Suprapubic skin (tissue), 4 donors: ENCODE results near the gene CNIH2. TPM values are rescaled to one million over a fixed set of nuclear protein-coding genes. Genes with fewer than 3 reads are reported as not detected.

ENCODE experiments used
- DNase-seq, 2 donors: peaks; one replicate each; pipeline ENCODE4 v3.0.0-alpha.2; 2019; ENCODE audit warnings: low spot score in 2 of 2
- H3K27ac ChIP-seq: fragments of 200-600 bp; sonication (generic); one replicate; pipeline ENCODE4 v1.5.1; 2019
- H3K27me3 ChIP-seq: fragments of 200-600 bp; sonication (generic); one replicate; pipeline ENCODE4 v1.5.1; 2019
- H3K36me3 ChIP-seq: fragments of 200-600 bp; sonication (generic); one replicate; pipeline ENCODE4 v1.5.1; 2019
- H3K4me1 ChIP-seq: fragments of 200-600 bp; sonication (generic); one replicate; pipeline ENCODE4 v1.5.1; 2019
- H3K4me3 ChIP-seq: fragments of 200-600 bp; sonication (generic); one replicate; pipeline ENCODE4 v1.5.1; 2019; ENCODE audit warnings: mild to moderate bottlenecking
- H3K9me3 ChIP-seq: fragments of 200-600 bp; sonication (generic); one replicate; pipeline ENCODE4 v1.5.1; 2019
- EP300 ChIP-seq: sonication (generic); formaldehyde crosslinking; IDR thresholded peaks from one replicate; pipeline ENCODE4 v1.6.1; 2017; ENCODE audit warnings: antibody characterized with exemption
- POLR2A ChIP-seq, 2 donors: fragments of 450-650 bp; IDR thresholded peaks; one replicate each; pipeline ENCODE4 v1.6.1; 2017; ENCODE audit warnings: antibody characterized with exemption in 2 of 2, mild to moderate bottlenecking in 2 of 2, moderate library complexity in 2 of 2
- POLR2AphosphoS5 ChIP-seq, 3 donors: sonication (generic); formaldehyde crosslinking; IDR thresholded peaks; one replicate each; pipeline ENCODE4 v1.6.1; 2017; ENCODE audit warnings: antibody characterized with exemption in 3 of 3
- WGBS: methylation state at CpG from one replicate; pipeline ENCODE4 v1.1.5; 2018; 5-methylcytosine and 5-hydroxymethylcytosine counted together
- total RNA-seq, 4 donors: library from RNA; depleted of rRNA; stranded (reverse); fragments of >200 nt; gene quantifications; one replicate each; pipeline ENCODE4 v1.1.0, GENCODE V29; 2016
- TF ChIP-seq, protein P1 (sequence below), 2 donors: fragments of 200-600 bp in 1 of 2; fragments of 450-650 bp in 1 of 2; sonication (generic) in 1 of 2; IDR thresholded peaks; one replicate each; pipeline ENCODE4 v1.5.1; 2016 to 2019; ENCODE audit warnings: antibody characterized with exemption in 2 of 2, mild to moderate bottlenecking in 1 of 2, moderate library complexity in 1 of 2

Gene CNIH2
- total RNA-seq, 4 donors from 2014 or later = 1.1 to 2.5 (median 1.9) TPM; not detected in 1

DNA sequence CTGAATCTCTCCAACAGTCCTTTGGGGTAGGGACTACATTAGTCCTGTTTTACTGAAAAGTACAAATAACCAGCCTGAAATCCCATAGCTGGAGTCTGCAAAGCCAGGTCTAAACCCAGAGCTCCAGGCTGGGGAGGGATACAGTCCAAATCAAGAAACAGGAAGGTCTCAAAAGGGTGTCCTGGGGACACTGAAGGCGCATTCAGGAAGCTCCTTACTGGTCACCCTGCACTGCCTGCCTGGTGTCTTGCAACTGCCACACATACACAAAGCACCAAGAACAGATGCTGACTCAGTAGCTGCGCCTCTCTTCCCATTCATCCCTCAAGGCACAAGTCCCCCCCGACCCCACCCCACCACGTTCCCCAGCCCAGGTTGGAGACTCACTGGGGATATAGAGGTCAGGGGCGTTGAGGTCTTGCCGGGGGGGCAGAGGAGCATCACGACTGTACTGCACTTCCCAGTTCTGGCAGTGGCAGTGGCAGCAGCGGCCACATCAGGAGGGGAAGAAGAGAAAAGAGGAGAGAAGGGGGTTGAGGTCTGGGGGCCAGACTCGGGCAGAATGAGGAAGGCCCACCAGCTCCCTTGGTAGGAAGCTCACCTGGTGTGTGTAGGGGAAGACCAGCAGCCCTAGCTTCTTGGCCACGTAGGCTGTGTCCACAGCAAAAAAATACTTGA lies 9.4 kb downstream of the CNIH2 start:
- Histone ChIP-seq H3K27me3 (peaks cover 16% of the 10 kb centered on the region), H3K27ac (no peak overlapping the region), H3K4me1 (peaks cover 40% of the 10 kb centered on the region), H3K4me3 (peak overlapping the region; percentile 61), H3K9me3 (no peaks in the 10 kb centered on the region), H3K36me3 (peaks cover 10% of the 10 kb centered on the region)
- 70% methylated on average over 9 of the region's 10 CpGs for whole genome bisulfite sequencing
- peak in 1 of 2 donors; percentile 64 for DNase-seq
- no peak for TF ChIP-seq POLR2AphosphoS5 (IDR thresholded peaks at IDR 0.05)
- TF ChIP-seq, protein P1, sequence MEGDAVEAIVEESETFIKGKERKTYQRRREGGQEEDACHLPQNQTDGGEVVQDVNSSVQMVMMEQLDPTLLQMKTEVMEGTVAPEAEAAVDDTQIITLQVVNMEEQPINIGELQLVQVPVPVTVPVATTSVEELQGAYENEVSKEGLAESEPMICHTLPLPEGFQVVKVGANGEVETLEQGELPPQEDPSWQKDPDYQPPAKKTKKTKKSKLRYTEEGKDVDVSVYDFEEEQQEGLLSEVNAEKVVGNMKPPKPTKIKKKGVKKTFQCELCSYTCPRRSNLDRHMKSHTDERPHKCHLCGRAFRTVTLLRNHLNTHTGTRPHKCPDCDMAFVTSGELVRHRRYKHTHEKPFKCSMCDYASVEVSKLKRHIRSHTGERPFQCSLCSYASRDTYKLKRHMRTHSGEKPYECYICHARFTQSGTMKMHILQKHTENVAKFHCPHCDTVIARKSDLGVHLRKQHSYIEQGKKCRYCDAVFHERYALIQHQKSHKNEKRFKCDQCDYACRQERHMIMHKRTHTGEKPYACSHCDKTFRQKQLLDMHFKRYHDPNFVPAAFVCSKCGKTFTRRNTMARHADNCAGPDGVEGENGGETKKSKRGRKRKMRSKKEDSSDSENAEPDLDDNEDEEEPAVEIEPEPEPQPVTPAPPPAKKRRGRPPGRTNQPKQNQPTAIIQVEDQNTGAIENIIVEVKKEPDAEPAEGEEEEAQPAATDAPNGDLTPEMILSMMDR (IDR thresholded peaks at IDR 0.05) = no peak
- TF ChIP-seq POLR2A (IDR thresholded peaks at IDR 0.05) = no peak
- no peak for TF ChIP-seq EP300

DNA sequence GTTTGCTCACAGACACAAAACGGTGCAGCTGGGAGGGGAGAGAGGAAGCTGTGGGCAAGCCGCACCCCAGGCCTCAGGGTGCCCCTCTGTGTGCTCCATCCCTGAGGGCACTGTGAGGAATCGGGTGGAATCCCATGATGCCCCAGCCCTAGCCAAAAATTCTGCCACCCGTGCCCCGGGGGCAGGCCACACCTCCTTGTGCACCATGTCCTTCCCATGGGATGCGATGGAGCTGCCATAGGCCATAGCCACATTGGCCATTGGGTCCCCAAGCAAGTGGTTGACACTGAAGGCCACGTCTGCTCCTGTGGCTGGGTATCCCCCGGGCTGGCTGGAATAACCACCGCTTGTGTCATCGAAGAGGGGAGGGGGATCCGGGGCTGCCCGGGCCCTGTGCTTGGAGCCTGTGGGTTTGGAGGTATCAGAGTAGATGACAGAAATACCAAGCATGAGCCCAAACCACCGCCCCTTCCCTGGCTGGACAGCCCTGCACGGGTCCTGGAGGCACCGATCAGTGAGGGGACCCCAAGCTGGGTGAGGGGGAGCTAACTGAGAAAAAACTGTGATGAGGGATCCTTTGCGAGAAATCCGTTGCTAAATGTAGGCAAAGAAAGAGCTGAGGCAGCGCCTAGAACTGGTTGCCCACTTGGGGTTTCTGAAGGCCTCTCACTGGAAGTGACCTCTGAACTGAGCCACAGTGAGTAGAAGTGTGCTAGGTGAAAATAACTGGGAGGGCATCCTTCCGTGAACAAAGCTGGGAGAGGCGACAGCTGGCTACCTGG lies 10.1 kb downstream of the CNIH2 start:
- 32% methylated on average over 13 of the region's 20 CpGs for WGBS
- Histone ChIP-seq H3K27me3 (peaks cover 23% of the 10 kb centered on the region), H3K36me3 (peaks cover 10% of the 10 kb centered on the region), H3K9me3 (no peaks in the 10 kb centered on the region), H3K4me1 (peaks cover 34% of the 10 kb centered on the region), H3K4me3 (peak overlapping the region; percentile 61), H3K27ac (peak overlapping the region; percentile 77)
- peak in 1 of 2 donors; percentile 70 for DNase-seq
- TF ChIP-seq, protein P1 (IDR thresholded peaks at IDR 0.05) = no peak
- TF ChIP-seq EP300 = no peak
- no peak for TF ChIP-seq POLR2AphosphoS5 (IDR thresholded peaks at IDR 0.05)
- no peak for TF ChIP-seq POLR2A (IDR thresholded peaks at IDR 0.05)

DNA sequence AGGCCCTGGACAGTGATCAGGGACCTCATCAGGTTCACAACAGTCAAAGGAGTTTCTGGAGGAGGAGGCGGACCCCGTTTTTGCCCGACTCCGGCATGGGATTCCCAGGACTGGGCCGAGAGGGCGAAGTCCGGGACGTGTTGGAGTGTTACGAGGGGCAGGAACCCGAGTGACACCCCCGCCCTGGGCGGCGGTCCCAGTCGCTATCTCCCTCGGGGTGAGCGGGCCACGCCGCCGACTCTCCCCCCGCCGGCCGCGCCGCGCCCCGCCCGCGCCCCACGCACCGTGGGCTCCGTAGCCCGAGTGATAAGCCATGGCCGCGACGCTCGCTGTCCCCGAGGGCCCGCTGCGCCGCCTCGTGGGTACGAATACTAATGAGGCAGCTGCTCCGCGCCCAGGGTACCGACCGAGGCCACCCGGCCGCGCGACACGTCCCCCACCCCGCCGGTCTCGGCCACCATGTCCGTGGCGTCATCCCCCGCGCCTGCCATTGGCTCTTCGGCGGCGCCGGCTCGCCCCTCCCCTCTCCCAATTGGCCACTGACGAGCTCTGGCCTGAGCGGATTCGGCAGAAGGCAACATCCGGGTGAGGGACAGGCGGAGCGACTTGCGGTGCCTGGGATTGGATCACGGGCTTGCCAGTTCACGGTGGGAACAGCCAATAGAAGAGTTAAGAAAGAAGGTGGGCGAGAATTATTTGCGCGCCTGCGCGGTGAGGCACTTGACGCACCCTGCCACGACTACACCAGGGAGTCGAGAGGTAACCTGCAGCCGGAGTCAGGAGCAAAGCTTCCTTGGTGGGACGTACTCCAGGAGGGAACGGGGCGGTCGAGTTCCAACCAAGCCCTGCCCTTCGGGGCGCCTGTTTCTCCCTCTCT lies 10.9 kb downstream of the CNIH2 start, which contains the start of gene YIF1A:
YIF1A (minus strand) TSS at position 473 of the 877 bp plus-strand sequence; CDS start at position 315, 158 bp downstream.
- peak; percentile 99 for DNase-seq
- 0% methylated on average over 19 of the region's 87 CpGs for WGBS
- TF ChIP-seq POLR2AphosphoS5 (IDR thresholded peaks at IDR 0.05) (peak in 2 of 3 donors; percentile 48 to 70), EP300 (no peak), POLR2A (IDR thresholded peaks at IDR 0.05) (peak; percentile 35 to 87)
- TF ChIP-seq, protein P1 (IDR thresholded peaks at IDR 0.05) = no peak
- Histone ChIP-seq H3K27me3 (peaks cover 32% of the 10 kb centered on the region), H3K27ac (peak within 1 kb of the TSS; percentile 77), H3K36me3 (peaks cover 10% of the 10 kb centered on the region), H3K9me3 (no peaks in the 10 kb centered on the region), H3K4me1 (peaks cover 34% of the 10 kb centered on the region), H3K4me3 (peak within 1 kb of the TSS; percentile 61)

DNA sequence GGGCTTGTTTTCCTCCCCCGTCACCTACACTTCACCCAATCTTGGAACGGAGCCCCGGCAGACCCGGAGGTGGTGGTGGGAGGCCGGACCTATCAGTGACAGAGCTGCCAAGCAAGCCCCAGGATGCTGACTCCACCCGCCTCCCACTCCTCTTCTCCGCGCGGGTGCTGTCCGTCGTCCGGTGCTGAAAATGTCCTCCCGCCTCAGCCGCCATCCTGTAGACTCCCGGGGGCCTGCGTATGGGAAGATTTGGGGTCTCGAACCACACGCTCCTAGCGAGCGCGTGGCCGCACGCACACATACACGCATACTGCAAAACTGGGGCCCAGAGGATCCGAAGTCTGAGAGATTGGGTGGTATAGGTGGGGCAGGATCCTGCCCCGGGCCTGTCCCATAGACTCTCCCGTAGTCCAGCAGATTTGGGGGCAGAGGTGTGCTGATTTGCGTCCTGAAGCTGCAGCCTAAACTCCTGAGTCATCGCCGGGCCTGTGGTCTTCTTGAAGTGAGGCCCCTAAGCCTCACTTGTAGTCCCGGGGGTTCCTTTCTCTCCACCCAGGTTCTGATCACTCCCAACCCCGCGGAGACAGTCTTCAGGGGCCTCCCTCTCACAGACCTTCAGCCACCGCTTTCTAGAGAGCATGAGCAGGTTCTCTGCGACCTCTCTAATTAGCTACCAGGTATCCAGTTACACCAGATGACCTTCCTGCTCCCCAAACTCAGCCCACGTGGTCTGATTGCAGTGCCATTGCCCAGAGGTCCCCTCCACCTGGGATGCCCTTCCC lies 11.8 kb downstream of the CNIH2 start:
- H3K4me1 ChIP-seq = peaks cover 34% of the 10 kb centered on the region
- peak in 1 of 2 donors; percentile 89 for DNase-seq

More for the DNA sequence above, 11.8 kb downstream of the CNIH2 start:
- H3K36me3 ChIP-seq = peaks cover 4% of the 10 kb centered on the region
- H3K27ac ChIP-seq = peak overlapping the region; percentile 70
- no peaks in the 10 kb centered on the region for H3K9me3 ChIP-seq
- 15% methylated on average over 21 of the region's 36 CpGs for WGBS
- H3K4me3 ChIP-seq = peak overlapping the region; percentile 61
- no peak for TF ChIP-seq POLR2A (IDR thresholded peaks at IDR 0.05)
- no peak for TF ChIP-seq EP300
- no peak for TF ChIP-seq POLR2AphosphoS5 (IDR thresholded peaks at IDR 0.05)
- TF ChIP-seq, protein P1 (IDR thresholded peaks at IDR 0.05) = no peak
- H3K27me3 ChIP-seq = peaks cover 40% of the 10 kb centered on the region
